ENCODE data around the gene RBBP6.

RBBP6 gene

GRCh38 chr16:24522751-24523150 lies 16.6 kb upstream of the RBBP6 start:
- Histone ChIP-seq H3K9ac (no peak overlapping the region), H3K27ac (no peak overlapping the region), H3K36me3 (ENCODE audit: control insufficient read depth, insufficient read depth, low read length) (no peaks in the 10 kb centered on the region), H3K9me3 (ENCODE audit: control insufficient read depth, low read length) (no peaks in the 10 kb centered on the region), H3K27me3 (ENCODE audit: control insufficient read depth, insufficient read depth, low read length) (no peaks in the 10 kb centered on the region), H3K4me3 (ENCODE audit: low read depth, low read length) (no peak overlapping the region), H3K4me1 (peaks cover 9% of the 10 kb centered on the region), H2AFZ (no peak overlapping the region), H3K79me2 (no peaks in the 10 kb centered on the region), H3K4me2 (ENCODE audit: low read length) (no peak overlapping the region)
- TF ChIP-seq CTCF (IDR thresholded peaks at IDR 0.05), result no peak

- H3K9ac ChIP-seq, result no peak overlapping the region
- no peak for TF ChIP-seq CTCF (IDR thresholded peaks at IDR 0.05)
These were observed 15.8 kb upstream of the RBBP6 start for GRCh38 chr16:24523569-24523968.

GRCh38 chr16:24524855-24525677 lies 14.3 kb upstream of the RBBP6 start:
- Histone ChIP-seq H3K9me3 (ENCODE audit: control insufficient read depth, low read length) (no peaks in the 10 kb centered on the region), H3K9ac (no peak overlapping the region), H2AFZ (no peak overlapping the region), H3K36me3 (ENCODE audit: control insufficient read depth, insufficient read depth, low read length) (no peaks in the 10 kb centered on the region), H3K4me2 (ENCODE audit: low read length) (no peak overlapping the region), H3K27ac (no peak overlapping the region), H3K79me2 (no peaks in the 10 kb centered on the region), H3K4me1 (peaks cover 9% of the 10 kb centered on the region), H3K27me3 (ENCODE audit: control insufficient read depth, insufficient read depth, low read length) (no peaks in the 10 kb centered on the region), H3K4me3 (ENCODE audit: low read depth, low read length) (no peak overlapping the region)
- TF ChIP-seq CTCF (IDR thresholded peaks at IDR 0.05), result no peak

More at GRCh38 chr16:24523569-24523968, 15.8 kb upstream of the RBBP6 start:
- H3K4me1 ChIP-seq, result peaks cover 9% of the 10 kb centered on the region
- H3K4me2 ChIP-seq (ENCODE audit: low read length), result no peak overlapping the region
- no peaks in the 10 kb centered on the region for H3K27me3 ChIP-seq (ENCODE audit: control insufficient read depth, insufficient read depth, low read length)
- H3K79me2 ChIP-seq, result no peaks in the 10 kb centered on the region
- H3K9me3 ChIP-seq (ENCODE audit: control insufficient read depth, low read length), result no peaks in the 10 kb centered on the region
- no peak overlapping the region for H3K27ac ChIP-seq
- peak overlapping the region; percentile 70 for H2AFZ ChIP-seq
- H3K36me3 ChIP-seq (ENCODE audit: control insufficient read depth, insufficient read depth, low read length), result no peaks in the 10 kb centered on the region
- no peak overlapping the region for H3K4me3 ChIP-seq (ENCODE audit: low read depth, low read length)

- TF ChIP-seq CTCF (IDR thresholded peaks at IDR 0.05), result no peak
- Histone ChIP-seq H2AFZ (peak overlapping the region; percentile 33), H3K4me2 (ENCODE audit: low read length) (no peak overlapping the region), H3K27ac (no peak overlapping the region), H3K9ac (no peak overlapping the region), H3K79me2 (no peaks in the 10 kb centered on the region), H3K4me1 (peaks cover 9% of the 10 kb centered on the region), H3K9me3 (ENCODE audit: control insufficient read depth, low read length) (no peaks in the 10 kb centered on the region), H3K36me3 (ENCODE audit: control insufficient read depth, insufficient read depth, low read length) (no peaks in the 10 kb centered on the region), H3K4me3 (ENCODE audit: low read depth, low read length) (no peak overlapping the region), H3K27me3 (ENCODE audit: control insufficient read depth, insufficient read depth, low read length) (no peaks in the 10 kb centered on the region)
These were observed 13.3 kb upstream of the RBBP6 start for GRCh38 chr16:24525970-24526559.
